ENCODE data around the gene KLHL28.
A peak's percentile ranks its signal among the peaks of the same experiment; 100 is the strongest.

The KLHL28 gene

DNA sequence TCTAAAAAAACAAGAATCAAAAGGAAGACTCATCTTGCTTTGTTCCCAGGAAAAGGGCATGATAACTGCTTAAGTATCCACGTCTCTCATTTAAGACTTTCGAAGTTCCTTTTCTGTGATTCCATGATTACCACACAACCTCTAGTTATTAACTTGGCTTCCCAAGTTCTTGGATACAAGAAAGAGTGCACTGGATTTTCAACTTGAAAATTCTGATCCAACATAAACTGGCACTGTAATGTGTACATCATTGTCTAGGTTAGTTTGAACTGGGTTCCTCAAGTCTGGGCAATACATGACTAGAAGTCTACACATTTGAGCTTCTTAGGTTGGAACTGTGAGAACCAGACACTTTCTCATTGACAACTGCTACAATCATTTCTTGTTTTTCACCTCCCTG, 1.6 kb downstream of the KLHL28 start:
- DNase-seq (ENCODE audit: low read depth), result no peak

DNA sequence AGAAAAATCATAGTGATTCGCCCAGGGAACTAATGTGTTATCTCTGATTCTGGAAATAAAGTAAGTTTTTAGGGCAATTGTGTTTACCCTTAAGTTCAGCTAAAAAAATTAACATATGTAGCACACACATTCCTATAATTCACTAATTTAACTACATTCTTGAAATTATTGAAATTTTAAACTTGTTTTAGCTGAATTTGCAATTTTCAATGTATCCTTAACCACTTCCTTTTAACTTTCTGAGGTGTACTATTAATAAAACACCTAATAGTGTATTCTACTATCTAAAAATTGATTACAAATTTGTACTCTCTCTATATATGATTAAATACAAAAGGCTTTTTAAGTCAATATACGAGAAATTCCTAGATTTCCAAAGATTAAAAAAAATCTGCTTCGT, 2.2 kb downstream of the KLHL28 start:
- DNase-seq (ENCODE audit: low read depth), result no peak

DNA sequence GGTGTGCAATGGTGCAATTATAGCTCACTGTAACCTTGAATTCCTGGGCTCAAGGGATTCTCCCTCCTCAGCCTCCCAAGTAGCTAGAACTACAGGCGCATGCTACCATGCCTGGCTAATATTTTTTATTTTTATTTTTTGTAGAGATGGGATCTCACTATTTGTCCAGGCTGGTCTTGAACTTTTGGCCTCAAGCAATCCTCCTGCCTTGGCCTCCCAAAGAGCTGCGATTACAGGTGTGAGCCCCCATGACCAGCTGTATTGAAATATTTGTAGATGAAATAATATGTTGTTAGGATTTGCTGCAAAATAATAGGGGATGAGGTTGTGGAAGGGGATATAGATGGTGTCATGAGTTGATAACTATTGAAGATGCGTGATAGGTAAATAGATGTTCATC, 4.9 kb downstream of the KLHL28 start:
- DNase-seq (ENCODE audit: low read depth), result no peak

DNA sequence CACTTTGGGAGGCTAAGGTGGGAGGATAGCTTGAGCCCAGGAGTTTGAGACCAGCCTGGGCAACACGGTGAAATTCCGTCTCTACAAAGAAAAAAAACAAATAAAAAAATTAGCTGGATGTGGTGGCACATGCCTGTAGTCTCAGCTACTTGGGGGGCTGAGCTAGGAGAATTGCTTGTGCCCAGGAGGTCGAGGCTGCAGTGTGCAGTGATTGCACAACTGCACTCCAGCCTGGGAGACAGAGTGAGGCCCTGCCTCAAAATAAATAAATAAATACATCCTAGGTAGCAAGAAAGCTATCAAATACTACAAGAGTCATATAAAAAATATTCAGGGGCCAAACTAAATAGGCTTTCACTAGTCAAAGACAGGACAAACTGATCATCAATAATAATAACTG, 6.2 kb downstream of the KLHL28 start:
- DNase-seq (ENCODE audit: low read depth), result no peak

DNA sequence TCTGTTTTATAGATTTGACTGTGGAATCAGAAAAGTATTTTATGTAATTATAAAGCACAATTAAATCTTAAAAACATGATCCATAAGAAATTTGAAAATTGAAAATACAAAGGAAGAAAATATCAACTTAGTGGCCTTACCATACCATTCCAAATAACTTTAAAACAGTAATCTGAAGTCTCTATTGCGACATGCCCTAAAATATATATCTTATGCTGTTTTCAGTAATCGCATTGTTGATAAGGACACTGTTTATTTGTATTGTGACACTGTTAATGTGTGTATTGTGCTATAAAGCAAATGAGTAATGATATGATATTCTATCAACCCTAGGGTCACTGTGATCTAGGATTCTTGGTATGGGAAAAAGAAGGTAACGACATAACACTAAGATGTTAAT, 7.0 kb downstream of the KLHL28 start:
- DNase-seq (ENCODE audit: low read depth), result no peak

DNA sequence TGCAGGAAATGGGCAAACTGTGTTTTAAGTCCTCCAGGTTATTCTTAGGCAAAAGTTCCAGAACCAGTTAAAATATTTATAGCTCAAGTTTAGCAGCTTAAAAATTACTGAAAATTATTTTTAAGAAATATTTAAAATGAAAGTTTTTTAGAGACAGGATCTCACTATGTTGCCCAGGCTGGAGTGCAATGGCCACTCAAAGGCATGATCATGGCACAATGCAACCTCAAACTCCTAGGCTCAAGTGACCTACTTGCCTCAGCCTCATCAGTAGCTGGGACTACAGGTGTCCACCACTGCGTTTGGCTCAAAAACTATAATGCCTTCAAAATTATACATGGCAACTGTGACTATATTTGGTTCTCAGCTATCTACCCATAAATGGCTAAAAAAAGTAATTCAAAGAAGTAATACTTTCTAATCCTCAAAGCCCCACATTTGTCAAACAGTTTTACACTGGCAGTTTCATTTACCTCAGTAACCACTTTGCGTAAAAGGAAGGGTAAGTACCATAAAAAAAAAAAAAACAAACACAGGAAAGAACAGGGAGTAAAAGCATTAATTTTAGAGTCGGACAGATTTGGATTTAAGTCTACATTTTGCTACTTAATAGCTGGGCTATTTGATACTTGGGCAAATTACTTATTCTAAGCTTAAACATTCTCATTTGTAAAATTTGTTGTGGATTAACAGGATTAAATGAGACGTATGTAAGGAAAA, 9.2 kb downstream of the KLHL28 start:
- no peak for DNase-seq (ENCODE audit: low read depth)

DNA sequence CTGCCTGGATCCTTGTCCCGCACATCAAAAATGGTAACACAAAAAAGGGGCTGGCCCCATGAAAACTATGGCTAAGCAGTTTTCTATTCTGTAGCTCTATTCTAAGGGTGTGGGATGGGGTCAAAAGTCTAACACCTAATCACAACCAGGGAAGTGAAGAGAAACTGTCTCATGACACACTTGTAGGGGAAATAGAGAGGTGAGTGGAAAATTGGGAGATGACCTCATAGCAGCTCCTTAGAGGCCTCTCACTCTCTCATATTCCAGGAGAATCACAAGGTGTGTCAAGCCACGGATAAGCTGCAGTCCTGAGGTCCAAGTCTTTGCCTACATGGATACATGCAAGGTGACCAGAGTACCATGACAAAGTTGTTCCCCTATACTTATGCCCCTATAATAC, 10.7 kb downstream of the KLHL28 start:
- no peak for DNase-seq (ENCODE audit: low read depth)

DNA sequence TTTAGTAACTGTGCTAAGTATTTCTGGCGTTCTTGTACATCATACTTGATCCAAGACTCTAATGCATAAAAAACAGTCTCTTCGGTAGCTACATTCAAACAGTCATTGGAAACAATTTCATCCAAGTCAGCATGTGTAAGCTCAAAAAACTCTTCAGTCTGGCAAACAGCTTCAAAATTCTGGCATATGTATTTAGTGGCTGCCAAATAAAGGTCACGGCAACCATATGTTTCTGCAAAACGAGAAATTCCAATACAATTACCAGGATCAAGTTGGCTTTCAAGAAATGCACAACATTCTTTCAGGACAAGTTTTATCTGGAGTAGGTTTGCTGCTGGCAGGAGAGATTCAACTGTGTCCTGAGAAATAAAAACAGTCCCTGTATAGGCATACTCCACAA, 16.5 kb downstream of the KLHL28 start:
- no peak for DNase-seq (ENCODE audit: low read depth)

DNA sequence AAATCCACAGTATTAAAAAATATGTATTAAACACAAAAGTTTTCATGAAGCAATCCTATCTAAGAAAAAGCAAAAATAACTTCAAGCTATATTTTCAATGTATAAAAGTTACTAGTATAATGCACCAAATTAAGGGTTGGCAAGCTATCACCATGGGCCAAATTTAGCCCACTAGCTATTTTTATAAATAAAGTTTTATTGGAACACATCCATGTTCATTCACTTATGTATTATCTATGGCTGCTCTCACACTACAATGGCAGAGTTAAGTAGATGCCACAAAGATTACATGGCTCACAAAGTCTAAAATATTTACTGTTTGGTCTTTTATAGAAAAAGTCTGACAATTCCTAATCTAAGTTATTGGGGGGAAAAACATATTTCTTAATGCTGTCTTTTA, 17.6 kb downstream of the KLHL28 start:
- DNase-seq (ENCODE audit: low read depth), result no peak

DNA sequence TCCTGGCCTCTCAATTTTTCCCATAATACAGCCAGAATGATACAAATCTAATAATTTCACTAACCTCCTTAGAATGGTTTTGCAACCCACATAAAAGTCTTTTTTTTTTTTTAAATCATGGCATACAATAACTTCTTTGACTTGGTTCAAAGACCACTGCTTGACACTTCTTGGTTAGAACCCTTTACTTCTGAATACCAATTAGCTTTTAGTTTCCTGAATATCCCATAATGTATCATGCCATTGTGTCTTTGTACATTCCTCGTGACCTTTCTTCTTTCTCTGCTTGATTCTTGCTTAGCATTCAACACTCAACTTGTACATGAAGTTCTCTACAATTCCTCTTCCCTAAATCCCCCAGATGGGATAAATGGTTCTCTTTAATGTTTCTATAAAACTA, 19.3 kb downstream of the KLHL28 start:
- no peak for DNase-seq (ENCODE audit: low read depth)

DNA sequence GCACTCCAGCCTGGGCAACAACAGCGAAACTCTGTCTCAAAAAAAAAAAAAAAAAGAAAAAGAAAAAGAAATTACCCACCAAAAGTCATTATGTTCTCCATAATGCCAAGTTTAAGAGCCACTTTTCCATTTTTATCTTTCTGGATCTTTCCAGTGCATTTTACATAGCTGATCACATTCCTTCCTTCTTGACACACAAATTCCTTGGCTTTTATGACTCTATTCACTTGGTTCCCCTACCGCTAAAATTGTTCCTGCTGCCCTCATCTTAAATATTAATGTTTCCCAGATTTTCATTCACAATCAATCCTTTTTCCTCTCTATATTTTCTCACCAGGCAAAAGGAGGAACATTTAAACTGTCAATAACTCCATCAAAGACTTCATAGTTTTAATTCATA, 20.2 kb downstream of the KLHL28 start:
- DNase-seq (ENCODE audit: low read depth), result no peak

DNA sequence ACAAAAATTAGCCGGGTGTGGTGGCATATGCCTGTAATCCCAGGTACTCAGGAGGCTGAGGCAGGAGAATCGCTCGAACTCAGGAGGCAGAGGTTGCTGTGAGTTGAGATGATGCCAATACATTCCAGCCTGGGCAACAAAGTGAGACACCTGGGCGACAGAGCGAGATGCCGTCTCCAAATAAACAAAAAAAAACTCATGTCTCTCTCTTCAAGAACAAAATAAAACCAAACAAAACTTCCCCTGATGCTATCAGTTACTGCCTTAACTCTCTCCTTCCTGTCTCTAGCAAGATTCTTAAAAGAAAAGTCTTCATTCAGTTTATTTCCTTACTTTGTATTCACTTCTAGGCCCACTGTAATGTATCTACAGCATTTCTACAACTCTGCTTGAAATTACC, 20.8 kb downstream of the KLHL28 start:
- no peak for DNase-seq (ENCODE audit: low read depth)

DNA sequence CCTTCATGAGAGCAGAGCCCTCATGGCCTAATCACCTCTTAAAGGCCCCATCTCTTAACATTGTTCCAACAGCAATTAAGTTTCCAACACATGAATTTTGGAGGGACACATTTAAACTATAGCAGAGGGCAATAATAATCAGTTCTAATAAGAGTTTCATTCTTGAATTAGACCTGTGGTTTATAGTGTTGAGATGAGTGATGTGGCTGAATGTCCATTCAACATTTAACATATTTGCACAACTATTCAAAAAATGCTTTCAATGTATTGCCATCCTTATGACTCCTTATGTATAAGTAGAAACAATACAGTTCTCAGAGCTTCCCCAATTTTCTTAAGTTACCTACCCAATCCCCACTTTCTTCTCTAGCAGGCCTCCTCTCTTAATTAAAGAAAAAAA, 21.5 kb downstream of the KLHL28 start:
- DNase-seq (ENCODE audit: low read depth), result no peak

DNA sequence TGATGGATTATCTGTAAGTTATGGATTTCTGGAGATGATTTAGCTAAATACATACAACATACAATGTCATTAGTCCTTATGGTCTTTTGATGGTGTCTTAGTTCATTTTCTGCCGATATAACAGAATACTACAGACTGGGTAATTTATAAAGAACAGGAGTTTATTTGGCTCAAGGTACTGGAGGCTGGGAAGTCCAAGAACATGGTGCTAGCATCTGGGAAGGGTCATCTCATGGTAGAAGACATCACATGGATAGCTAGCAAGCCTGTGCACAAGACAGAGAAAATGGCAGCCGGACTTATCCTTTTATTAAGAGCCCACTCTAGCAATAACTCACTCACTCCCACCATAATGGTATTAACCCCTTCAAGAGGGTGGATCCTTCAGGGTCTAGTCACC, 24.2 kb downstream of the KLHL28 start:
- no peak for DNase-seq (ENCODE audit: low read depth)

DNA sequence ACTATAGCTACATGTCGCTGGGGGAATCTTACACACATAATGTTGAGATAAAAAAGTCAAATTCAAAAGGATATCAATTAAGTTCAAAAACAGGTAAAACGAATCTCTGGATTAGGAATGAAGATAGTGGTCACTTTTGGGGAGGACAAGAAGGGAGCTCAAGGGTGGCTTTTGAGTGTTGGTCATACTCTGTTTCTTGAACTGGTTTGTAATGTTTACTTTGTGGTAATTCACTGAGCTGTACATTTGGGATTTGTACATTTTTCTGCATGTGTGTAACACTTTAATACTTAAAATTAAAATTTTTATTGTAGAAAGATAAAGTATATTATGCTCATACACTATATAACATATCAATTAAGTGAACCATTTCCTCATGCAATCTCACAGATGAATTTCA, 26.6 kb downstream of the KLHL28 start:
- DNase-seq (ENCODE audit: low read depth), result no peak

DNA sequence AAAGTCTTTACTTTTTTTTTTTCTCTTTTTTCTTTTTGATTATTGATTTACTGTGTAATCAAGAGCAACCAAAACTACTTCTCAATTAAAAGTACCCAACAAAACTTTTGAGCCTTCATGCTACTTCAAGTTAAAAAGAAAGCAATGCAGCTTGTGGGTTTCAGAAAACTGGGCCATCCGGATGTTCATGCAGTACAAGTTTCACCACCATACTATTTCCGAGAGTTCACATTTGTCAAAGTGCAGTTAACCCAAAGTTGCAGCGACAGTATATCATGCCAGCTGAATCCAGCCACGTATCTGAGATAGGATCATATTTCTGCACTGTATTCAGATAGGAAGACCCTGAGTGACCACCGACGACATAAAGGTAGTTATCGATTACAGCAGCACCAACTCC, 33.0 kb downstream of the KLHL28 start:
- DNase-seq (ENCODE audit: low read depth), result no peak

DNA sequence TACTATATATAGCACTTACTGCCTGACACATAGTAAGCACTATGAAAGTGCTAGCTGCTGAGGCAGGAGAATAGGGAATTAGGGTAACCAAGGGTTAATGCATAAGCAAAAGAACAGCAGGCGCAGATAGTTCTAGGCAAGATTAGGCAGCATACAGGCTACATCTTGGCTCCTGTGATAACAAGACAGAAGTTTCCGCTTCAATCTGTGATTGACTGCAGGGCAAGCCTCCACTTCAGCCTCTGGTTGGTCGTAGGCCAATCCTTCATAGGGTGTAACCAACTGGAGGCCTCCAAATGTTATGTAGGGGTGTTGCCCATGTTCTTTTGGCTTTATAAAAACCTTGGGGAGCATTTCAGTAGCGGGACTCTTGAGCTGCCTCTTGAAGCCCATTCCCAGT, 46.9 kb downstream of the KLHL28 start:
- DNase-seq (ENCODE audit: low read depth), result no peak

DNA sequence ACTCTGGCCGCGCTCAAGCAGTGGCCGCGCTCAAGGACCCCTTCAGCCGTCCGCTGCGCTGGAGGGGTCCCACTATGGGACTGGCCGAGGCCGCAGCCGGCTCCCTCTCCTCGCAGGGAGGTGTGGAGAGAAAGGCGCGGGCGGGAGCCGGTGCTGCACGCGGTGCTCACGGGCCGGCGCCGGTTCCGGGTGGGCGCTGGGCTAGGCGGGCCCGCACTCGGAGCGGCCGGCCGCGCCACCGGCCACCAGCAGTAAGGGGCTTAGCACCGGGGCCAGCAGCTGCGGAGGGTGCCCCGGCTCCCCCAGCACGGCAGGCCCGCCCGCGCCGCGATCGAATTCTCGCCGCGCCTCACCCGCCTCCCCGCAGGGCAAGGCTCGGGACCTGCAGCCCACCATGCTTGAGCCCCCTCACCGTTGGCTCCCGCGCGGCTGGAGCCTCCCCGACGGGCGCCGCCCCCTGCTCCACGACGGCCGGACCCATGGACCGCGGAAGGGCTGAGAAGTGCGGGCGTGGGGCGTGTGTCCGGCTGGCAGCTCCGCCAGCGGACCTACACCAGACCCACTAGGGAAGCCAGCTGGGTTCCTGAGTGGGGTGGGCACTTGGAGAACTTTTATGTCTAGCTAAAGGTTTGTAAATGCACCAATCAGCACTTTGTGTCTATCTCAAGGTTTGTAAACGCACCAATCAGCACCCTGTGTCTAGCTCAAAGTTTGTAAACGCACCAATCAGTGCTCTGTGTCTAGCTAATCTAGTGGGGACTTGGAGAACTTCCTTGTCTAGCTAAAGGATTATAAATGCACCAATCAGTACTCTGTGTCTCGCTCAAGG, 49.5 kb downstream of the KLHL28 start:
- DNase-seq (ENCODE audit: low read depth), result no peak

DNA sequence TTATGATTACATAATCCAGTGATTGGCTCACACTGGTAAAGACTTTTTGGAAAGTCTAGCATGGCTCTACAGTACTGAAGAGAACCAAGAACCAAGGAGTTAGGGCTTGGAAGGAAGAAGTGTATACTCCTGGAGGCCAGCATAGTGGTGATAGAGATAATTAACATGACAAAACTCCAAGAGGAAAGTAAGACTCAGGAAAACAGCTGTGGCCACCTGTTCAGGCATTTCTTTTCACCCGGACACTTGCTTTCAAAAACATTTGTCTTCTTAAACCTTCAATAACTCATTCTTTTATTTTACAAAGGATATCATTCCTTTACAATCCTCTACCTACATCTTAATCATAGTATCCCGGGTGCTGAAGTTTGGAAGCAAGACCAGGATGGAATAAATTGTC, 50.9 kb downstream of the KLHL28 start:
- no peak for DNase-seq (ENCODE audit: low read depth)

DNA sequence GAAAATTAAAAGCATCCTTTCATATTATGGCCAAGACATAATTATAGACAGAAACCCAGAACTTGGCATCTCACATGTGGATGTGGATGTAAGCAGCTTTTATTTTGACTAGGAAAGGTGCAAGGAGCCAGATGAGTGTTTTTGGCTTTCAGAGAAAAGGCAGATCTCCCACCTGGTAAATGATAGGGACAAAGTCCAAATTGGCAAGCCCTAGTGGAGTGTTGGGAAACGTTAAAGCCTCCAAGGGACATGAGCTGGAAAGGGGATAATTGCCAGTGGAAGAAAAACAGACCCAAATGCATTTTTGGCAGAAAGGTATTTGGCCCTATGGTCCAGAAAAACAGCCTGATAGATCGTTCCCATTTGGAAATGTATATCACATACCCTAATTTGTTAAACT, 60.1 kb downstream of the KLHL28 start:
- DNase-seq (ENCODE audit: low read depth), result no peak

DNA sequence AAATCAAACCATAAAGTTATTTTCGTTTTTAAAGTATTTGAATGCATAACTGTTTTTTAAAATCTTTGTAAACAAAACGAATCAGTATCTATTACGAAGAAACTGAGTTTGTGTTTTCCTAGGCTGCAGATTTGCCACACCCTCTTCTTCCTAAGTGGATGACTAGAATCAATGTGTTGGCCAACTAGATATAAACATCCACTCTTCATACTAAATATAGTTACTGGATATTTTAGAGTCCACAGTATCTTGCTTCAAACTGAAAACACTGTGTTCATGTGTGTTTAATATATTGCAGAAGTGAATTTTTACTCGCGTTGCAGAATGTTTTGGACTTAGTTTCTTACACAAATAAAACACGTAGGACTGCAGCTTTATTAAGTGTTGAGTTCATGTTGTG, 63.2 kb downstream of the KLHL28 start:
- no peak for DNase-seq (ENCODE audit: low read depth)

DNA sequence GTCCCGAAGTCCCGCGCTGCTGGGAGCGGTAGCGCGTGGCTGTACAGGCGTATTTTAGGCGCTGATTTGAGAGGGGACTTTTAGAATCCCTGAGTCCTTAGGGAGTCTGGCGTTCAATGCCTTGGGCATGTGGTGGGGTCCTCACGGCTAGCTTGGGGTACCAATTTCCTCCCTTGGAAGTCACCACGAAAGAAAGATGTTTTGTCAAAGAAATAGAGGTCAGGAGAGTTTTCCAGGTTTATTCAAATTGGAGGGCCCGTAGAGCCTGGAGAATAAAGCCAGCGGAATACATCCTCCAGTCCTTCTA, 63.9 kb downstream of the KLHL28 start:
- no peak for DNase-seq (ENCODE audit: low read depth)

DNA sequence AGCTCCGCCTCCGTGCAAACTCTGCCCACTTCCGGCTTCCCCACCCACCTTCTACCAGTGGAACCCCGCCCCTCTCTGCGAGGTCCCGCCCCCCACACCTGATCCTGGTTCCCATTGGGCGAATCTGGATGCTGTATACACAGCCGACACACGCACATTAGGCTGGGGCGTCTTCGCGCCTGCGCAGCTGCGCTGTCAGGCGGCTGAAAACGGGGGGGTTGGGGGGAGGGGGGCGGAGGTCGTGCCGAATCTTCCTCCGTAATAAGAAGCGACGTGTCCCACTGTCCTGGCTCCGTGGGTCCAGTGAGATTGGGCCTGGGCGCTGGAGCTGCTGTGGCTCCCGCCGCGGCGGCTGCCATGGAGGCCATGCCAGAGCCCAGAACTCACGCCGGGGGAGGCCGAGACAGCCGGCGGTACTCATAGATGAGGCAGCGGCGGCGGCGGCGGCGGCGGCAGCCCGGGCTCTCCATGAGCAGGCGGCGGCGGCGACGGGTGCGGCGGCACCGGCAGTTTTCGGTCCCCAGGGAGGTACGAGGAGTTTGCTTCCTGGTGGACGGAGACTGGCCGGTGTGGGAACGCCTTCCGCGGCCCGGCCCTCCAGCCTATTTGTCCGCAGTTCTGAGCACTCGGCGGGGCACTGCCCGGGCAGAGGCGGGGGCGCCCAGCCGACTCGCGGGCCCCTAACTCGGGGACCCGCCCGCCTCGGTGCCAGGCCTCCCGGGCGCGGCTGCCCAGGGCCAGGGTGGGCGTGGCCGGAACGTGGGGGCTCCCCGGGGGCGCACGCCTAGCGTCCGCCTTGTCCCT, 64.5 kb downstream of the KLHL28 start:
- peak; percentile 95 for DNase-seq (ENCODE audit: low read depth)
